Measurements from ENCODE around the gene PHLPP1. TPM values are rescaled to one million over a fixed set of nuclear protein-coding genes. Genes with fewer than 3 reads are reported as not detected.
"Not testable (repeated sequence)": the region's sequence is repeated elsewhere in the genome, so short reads cannot be mapped to it uniquely, and the experiment has no call there.

The PHLPP1 gene
- total RNA-seq, 2 donors from 2014 or later = 4.6 to 5.9 TPM

- DNase-seq (ENCODE audit: low spot score) = no peak
- peaks cover 0 to 9% of the 10 kb centered on the region in 2 donors for H3K9me3 ChIP-seq
- no peaks in the 10 kb centered on the region for H3K27me3 ChIP-seq
- H3K36me3 ChIP-seq = no peaks in the 10 kb centered on the region
- no peak for TF ChIP-seq CTCF (IDR thresholded peaks at IDR 0.05)
- no peaks in the 10 kb centered on the region for H3K4me1 ChIP-seq
- no peak overlapping the region for H3K27ac ChIP-seq
- no peak overlapping the region for H3K4me3 ChIP-seq
These were observed 31.4 kb upstream of the PHLPP1 start for GRCh38 chr18:62683935-62684334.

- no peak for TF ChIP-seq CTCF (IDR thresholded peaks at IDR 0.05)
- no peak for DNase-seq (ENCODE audit: low spot score)
- H3K4me1 ChIP-seq = no peaks in the 10 kb centered on the region
- no peaks in the 10 kb centered on the region for H3K27me3 ChIP-seq
- H3K27ac ChIP-seq = no peak overlapping the region
- H3K9me3 ChIP-seq = peaks cover 0 to 16% of the 10 kb centered on the region in 2 donors
- H3K36me3 ChIP-seq = no peaks in the 10 kb centered on the region
- H3K4me3 ChIP-seq = no peak overlapping the region
These were observed 26.5 kb upstream of the PHLPP1 start for GRCh38 chr18:62688743-62689317.

GRCh38 chr18:62690236-62690815 is 25.0 kb upstream of the PHLPP1 start:
- Histone ChIP-seq H3K4me3 (no peak overlapping the region), H3K4me1 (no peaks in the 10 kb centered on the region), H3K27ac (no peak overlapping the region), H3K9me3 (peaks cover 0 to 16% of the 10 kb centered on the region in 2 donors), H3K36me3 (no peaks in the 10 kb centered on the region), H3K27me3 (no peaks in the 10 kb centered on the region)
- no peak for DNase-seq (ENCODE audit: low spot score)
- no peak for TF ChIP-seq CTCF (IDR thresholded peaks at IDR 0.05)

- Histone ChIP-seq H3K4me1 (no peaks in the 10 kb centered on the region), H3K9me3 (peaks cover 0 to 9% of the 10 kb centered on the region in 2 donors), H3K4me3 (no peak overlapping the region), H3K27me3 (no peaks in the 10 kb centered on the region), H3K36me3 (no peaks in the 10 kb centered on the region), H3K27ac (no peak overlapping the region)
- no peak for DNase-seq (ENCODE audit: low spot score)
- TF ChIP-seq CTCF (IDR thresholded peaks at IDR 0.05) = no peak
These were observed 21.7 kb upstream of the PHLPP1 start for GRCh38 chr18:62693659-62694058.

- DNase-seq (ENCODE audit: low spot score) = no peak
- Histone ChIP-seq H3K27me3 (no peaks in the 10 kb centered on the region), H3K27ac (no peak overlapping the region), H3K4me1 (no peaks in the 10 kb centered on the region), H3K4me3 (no peak overlapping the region), H3K9me3 (no peaks in the 10 kb centered on the region), H3K36me3 (no peaks in the 10 kb centered on the region)
- TF ChIP-seq CTCF (IDR thresholded peaks at IDR 0.05) = no peak
These were observed 17.7 kb upstream of the PHLPP1 start for GRCh38 chr18:62697636-62698035.

GRCh38 chr18:62702259-62702658 is 13.1 kb upstream of the PHLPP1 start:
- no peak for DNase-seq (ENCODE audit: low spot score)
- Histone ChIP-seq H3K9me3 (no peaks in the 10 kb centered on the region), H3K27me3 (no peaks in the 10 kb centered on the region), H3K27ac (no peak overlapping the region), H3K4me3 (no peak overlapping the region), H3K4me1 (no peaks in the 10 kb centered on the region), H3K36me3 (no peaks in the 10 kb centered on the region)
- no peak for TF ChIP-seq CTCF (IDR thresholded peaks at IDR 0.05)

- not testable (repeated sequence) for H3K27me3 ChIP-seq; H3K36me3 ChIP-seq; DNase-seq (ENCODE audit: low spot score); H3K4me3 ChIP-seq; H3K9me3 ChIP-seq; H3K4me1 ChIP-seq; H3K27ac ChIP-seq
These were observed 8.5 kb upstream of the PHLPP1 start for GRCh38 chr18:62706879-62707278.

GRCh38 chr18:62709908-62710307 is 5.4 kb upstream of the PHLPP1 start:
- H3K9me3 ChIP-seq; H3K36me3 ChIP-seq; H3K4me3 ChIP-seq; H3K27me3 ChIP-seq; H3K4me1 ChIP-seq; DNase-seq (ENCODE audit: low spot score); H3K27ac ChIP-seq: not testable (repeated sequence)

Measured in right atrium auricular region (tissue), 2 donors.